HG03342 (cell line): ENCODE results near the gene CWC22.
A peak's percentile ranks its signal among the peaks of the same experiment; 100 is the strongest.
"Not testable (repeated sequence)": the region's sequence is repeated elsewhere in the genome, so short reads cannot be mapped to it uniquely, and the experiment has no call there.

Source experiments
- ATAC-seq: cut with Tn5 transposase; IDR thresholded peaks from one replicate; pipeline ENCODE4 v1.9.1; 2021; ENCODE audit warnings: mild to moderate bottlenecking, moderate library complexity; ENCODE audit not compliant: unreplicated experiment

The CWC22 gene

DNA sequence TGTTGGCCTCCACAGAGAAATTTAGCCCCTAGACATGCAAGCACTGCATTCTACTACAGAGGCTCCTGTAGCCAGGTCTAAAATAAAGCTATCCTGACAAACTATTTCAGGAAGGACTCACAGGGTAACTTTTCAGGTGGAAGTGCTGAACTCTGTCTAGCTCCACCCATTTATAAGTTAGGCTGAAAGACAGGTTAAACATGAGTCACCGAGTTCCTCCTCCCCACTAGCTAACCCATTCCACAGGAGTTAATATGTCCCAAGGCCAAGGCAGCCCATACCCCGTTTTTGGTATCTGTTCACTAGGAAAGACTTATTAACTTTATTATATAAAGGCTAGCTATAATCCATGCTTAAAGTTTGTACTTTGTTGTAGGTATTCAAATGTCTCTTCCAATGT lies 3.5 kb downstream of the CWC22 start:
- ATAC-seq, result no peak

DNA sequence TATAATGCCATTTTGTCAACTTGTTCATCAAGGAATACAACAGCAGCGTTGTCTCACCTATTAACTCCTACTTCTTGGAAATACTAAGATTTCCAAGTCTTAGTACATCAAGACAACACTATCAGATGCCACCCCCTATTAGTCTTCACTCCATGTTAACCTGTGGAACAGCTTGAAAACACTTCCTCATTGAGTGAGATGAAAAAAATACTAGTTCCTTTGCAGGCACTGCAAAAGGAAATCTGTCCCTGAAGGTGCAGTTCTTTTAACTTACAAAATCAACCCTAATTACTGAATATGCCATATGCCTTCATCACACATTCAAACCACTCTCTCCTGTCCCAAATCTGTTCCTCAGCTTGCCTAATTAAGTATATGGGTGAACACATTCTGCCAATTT lies 4.0 kb downstream of the CWC22 start:
- ATAC-seq, result no peak

DNA sequence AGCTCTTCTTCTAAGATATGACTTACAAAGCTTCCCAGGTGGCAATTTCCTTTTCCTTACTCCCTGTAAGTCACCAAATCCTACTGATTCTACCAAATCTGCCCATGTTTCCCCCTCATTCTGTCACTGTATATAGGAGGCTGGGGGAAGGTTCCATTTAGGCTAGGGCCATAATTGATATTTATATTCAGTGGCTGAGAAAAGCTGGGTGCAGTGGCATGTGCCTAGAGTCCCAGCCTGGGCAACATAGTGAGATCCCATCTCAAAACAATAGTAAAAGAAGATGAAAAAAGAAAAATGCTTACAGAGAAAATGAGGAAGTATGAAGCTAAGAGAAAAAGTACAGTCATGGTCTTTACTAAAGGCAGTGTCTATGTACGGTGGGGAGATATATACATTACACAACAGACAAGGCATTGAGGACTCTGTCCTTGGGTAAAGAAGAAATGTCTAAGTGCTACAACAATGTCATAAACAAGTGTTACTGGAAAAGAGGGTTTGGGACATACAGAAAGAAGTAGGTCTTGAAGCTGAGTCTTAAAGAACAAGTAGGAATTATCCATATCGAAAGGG lies 4.8 kb downstream of the CWC22 start:
- ATAC-seq, result no peak

DNA sequence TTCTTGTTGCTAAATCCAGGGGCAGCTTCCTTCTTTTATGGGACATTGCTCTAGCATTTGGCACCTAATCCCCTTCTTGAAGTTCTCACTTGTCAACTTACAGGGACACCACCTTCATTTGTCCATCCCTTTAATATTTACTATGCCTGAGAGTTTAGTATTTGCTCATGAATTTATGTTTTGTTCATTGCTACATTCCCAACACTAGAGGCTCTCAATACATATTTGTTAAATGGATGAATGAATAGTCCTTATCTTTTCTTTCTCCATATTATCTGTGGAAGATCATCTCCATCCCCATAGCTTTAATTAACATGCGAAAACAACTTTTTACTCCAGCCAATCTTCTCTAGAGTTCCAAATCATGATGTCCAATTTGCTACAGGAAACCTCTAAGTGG lies 5.4 kb downstream of the CWC22 start:
- ATAC-seq, result no peak

DNA sequence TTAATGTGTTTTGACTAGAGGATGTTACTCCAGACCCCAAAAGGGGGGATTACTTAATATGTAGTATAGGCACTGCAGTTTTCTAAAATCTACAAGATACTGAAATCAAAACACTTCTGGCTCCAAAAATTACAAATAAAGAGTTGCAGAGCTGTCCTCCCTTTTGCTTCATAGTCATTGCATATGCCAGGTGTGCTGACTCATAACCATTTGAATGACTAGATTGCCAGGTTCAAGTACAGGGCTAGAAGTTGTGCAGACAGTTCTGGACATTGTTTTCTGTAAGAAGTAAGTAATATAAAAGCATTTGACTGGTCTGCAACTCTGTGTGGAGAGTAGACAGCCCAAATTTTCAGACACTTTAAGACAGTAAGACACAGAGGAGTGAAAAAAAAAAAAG lies 6.7 kb downstream of the CWC22 start:
- ATAC-seq, result peak; percentile 45

DNA sequence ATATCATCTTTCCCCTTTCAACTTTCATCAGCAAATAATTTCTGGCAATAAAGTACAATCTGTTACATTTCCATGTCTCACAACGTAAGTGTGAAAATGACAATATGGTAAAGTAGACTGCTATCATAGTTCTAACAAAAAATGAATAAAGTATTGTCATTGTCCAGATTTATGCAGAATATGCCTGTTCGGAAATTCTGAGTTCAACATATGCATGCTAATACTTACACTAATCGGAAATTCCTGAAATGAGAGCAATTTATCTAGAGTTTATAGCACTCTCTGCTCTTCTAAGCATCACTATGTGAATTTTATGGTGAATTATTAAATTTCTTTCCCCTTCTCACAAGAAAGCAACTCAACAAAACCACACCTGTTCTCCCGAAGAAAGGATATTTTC lies 8.1 kb downstream of the CWC22 start:
- ATAC-seq, result no peak

DNA sequence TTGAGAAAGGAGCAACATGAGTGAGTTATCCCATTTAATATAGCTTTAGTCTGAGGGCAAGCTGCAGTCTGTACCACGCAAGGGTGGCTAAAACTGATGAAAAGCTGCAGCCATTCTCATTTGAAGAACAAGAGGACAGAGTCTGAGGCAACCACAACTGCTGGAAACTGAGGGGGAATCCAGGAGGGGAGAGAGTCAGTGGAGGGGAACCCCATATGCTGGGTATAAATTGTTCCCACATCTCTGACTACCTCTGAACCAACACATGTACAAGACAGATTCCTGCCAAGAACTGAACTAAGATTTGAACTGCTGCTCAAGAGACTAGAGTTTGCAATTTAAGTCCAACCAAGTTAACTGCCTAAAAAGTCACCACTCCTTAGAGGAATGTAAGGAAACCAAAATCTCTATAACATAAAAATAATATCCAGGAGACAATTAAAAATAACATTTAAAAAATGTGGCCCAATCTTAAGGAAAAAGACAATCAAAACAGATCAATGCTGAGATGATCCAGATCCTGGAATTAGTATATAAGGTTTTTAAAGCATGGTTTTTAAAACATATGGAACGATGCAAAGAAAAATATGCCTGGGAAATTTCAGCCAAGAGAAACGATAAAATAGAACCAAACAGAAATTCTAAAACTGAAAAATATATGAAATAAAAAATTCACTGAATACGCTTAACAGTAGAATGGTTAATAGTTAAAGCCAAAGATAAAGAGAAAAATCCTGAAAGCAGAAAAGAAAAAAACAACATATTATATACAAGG lies 11.2 kb downstream of the CWC22 start:
- ATAC-seq, result no peak

DNA sequence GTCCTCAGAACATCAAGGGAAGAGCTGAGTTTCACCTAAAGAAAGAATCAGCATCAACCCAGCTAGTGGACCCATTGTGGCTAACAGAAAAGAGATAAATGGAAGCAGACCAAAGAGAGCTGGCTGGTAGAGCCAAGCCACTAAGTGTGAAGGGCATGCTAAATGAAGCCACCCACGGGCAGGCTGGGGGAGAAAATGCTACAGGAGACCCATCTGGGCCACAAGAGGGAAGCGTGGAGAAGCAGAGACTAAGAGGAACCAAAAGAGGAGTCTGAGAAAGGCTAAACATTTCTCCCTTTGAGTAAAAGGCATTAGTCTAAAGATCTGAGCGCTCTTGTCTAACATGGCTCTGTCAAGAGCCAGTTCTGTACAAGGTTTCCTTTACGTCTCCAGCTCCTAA lies 15.8 kb downstream of the CWC22 start:
- no peak for ATAC-seq

DNA sequence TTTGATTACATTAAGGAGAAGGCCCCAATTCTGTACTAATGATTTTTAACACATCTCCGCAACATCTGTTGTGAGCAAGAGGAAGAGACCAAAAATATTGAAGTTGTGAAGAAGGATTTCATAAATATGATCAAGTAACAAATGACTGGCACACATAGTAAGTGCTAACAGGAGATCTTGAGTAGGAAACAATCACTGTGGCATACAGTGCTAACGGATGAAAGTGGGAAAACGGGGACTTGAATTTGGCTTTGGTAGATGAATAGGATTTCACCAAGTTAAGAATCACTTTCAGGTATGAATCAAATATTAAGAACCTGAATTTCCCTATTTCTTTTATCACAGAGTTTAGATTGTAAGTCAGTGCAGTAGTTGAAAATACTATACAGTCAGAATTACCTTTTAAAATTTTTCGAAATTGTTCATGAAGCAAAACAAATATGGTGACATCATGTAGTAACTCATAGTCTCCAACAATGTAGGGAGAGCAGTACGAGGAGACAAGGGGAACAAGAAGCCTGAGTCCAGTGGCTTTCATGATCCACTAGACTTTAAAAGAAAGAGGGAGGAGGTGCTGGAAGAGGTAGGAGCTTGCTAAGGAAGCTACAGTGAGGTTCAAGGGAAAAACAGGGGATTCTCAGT lies 16.3 kb downstream of the CWC22 start:
- ATAC-seq, result no peak

DNA sequence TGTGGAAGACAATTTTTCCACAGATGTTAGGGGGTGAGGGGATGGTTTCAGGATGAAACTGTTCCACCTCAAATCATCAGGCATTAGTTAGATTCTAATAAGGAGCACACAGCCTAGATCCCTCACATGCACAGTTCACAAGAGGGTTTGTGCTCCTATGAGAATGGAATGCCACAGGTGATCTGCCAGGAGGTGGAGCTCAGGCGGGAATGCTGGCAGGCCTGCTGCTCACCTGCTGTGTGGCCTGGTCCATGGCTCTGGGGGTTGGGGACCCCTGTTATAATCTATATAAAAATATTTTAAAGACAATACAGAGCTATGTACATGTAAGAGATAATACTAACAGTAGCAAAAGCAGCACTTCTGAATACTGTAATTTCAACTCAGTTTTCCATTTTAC lies 19.2 kb downstream of the CWC22 start:
- ATAC-seq, result no peak

DNA sequence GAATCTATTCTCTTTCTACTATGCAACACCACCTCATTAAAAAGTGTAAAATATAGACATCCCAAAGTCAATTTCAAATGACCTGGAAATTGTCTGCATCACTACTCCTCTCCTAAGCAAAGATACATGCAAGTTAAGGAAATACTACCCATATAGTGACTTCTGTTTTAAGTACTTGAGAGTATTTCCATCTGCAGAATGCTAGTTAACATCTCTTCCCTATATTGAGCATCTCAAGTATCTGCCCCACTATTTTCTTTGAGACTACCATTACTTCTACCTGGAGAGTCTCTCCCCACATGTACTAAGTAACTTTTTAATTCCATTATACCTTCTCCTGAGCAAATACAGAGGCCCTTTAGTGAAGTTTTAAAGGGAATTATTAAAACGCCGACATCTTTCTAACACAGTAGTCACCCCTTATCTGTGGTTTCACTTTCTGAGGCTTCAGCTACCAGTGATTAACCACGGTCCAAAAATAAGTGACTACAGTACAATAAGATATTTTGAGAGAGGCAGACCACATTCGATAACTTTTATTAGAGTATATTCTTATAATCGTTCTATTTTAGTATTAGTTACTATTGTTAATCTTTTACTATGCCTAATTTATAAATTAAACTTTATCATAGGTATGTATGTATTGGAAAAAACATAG lies 21.8 kb downstream of the CWC22 start:
- ATAC-seq, result peak; percentile 83

DNA sequence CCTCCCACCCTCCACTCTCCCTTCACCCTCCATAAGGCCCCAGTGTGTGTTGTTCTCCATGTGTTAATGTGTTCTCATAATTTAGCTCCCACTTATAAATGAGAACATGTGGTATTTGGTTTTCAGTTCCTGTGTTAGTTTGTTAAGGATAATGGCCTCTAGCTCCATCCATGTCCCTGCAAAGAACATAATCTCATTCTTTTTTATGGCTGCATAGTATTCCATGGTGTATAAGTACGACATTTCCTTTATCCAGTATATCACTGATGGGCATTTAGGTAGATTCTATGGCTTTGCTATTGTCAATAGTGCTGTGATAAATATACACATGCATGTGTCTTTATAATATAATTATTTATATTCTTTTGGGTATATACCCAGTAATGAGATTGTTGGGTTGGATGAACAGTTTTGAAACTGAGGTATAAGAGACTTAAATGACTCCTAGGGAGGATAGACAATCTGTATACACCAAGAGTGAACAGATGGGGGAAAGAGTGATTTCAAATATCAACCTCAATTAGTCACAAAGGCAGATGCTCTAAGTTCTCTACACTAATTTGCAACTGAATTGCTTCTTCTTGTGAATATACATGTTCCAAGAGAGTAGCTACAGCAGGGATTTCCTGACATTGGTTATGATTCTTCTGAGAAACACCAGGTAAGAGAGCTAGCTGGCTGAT lies 23.7 kb downstream of the CWC22 start:
- no peak for ATAC-seq

DNA sequence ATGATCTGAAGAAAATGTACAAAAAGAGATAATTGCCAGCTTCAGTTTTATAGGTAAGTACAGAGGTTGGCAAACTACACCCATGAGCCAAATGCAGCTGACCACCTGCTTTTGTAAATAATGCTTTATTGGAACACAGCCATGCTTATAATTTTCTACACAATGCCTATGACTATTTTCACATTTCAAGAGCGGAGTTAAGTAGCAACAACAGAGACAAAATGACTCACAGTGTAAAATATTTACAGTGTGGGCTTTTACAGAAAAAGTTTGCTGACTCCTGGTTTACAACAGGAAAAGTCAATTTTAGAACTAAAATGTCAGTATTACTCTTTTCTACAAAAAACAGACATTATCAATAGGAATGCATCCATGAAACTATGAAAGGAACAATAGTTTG lies 26.0 kb downstream of the CWC22 start:
- ATAC-seq, result no peak

DNA sequence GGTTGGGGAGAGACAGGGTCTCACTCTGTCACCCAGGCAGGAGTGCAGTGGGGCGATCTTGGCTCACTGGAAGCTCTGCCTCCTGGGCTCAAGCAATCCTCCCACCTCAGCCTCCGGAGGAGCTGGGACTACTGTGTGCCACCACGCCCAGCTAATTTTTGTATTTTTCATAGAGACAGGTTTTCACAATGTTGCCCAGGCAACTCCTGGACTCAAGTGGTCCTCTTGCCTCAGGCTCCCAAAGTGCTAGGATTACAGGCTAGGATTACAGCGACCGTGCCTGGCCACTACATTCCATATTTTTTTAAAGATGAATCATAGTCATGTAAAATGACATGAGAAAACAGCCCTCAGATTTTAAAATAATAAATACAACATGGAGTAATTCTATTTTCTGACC lies 32.3 kb downstream of the CWC22 start:
- ATAC-seq, result no peak

DNA sequence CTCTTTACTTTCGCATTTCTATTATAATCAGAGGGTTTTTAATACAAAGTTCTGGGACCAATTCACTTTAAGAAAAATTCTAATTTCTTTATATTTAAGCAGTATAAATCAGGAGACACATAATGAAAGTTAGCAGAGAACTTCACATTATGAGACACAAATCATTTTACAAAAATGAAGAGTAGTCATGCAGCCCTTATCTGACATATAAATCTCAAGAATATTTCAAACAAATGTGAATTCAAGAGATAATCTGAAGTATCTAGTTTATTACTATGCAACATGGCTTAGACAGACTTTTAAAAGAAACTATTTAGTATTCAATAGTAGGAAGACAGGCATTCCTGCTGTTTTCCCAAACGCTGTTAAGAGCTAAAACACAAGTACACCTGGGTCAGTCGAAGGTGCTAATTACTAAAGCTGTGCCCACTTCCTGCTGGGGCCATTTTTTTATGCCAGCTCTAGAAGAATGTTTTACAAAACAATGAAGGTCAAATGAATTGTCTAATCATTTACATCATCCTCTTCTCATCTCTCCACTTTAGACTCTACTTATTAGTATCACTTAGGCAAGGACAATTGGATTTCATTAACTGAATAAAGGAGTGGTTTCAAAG lies 40.2 kb downstream of the CWC22 start:
- no peak for ATAC-seq

DNA sequence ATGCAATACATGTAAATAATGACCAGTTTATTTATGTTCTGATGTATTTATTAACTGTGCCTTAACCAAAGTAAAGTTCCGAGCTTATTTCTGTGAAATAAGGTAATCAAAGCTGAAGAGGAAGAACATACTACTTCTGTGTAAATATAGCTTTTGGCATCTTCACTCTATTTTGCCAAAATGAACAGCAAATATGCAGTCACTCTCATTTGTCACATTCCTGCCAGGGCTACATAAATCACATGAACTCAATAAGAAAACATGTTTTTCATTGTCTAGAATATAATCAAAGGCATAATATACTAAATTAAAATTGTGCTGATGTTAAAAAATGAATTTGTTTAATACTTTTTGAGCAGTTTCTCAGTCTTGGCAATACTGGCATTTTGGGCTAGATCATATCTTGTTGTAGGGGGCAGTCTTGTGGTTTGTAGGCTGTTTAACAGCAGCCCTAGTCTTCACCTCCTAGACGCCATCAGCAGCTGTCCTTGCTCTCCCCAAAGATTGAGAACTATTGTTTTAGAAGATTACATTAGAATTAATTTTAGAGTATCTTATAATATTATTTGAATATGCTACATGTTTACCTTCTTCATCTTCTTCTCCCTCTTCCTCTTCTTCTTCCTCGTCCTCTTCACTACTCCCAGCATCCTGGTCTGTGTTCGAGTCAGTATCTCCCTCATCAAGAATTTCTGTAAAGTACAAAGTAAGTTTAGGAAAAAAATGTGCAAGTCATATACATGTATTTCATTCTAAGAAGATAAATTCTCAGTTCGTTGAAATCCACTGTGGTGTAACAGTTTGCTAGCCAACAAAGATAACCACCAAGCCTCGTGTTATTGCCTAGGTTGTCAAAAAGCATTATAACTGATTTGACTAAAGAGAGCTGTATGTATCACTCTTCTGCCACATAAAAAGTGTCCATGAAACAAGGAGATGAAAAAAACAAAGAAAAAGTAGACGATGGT lies 41.5 kb downstream of the CWC22 start:
- ATAC-seq, result no peak

DNA sequence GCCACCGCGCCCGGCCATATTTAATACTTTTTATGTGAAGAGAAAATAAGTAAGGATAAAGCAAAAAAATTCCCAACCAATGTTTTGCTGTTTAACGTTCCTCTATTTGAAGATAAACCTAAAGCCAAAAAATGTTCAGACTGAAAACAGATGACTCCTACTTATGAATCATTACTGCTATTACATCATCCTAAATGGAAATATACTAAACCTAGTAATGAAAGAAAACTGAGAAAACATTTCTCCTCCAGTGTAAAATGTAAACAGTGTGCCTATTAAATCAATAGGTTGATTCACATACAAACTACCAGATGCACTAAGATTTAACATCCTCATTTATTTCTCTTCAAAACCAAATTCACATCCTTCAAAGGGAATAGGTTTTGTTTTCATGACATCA lies 43.5 kb downstream of the CWC22 start:
- ATAC-seq, result no peak

DNA sequence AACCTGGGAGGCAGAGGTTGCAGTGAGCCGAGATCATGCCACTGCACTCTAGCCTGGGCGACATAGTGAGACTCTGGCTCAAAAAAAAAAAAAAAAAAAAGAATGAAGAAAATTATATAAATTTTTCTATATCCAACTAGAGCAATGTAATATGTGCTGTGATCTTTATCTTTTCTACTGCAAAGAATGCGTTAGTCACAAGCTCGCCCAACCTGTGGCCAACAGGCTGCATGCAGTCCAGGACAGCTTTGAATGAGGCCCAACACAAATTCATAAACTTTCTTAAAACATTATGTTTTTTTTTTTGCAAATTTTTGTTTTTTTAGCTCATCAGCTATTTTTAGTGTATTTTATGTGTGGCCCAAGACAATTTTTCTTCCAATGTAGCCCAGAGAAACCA lies 48.8 kb downstream of the CWC22 start:
- not testable (repeated sequence) for ATAC-seq

DNA sequence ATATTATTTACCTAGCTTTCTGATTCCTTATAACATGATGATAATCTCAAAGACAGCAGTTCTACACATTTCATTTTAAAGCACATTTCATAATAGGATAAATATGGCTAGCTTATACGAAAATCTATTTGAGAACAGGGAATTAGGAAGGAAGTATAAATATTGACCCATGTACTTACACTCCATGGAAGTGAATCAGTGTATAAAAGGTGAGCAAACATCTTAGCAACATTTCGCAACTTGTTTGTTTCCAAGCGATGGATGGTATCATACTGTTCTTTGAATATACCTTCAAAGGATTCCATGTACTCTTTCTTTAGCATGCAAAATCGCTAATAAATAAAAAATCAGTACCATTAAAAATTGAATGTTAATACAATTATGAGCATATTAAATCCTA lies 53.1 kb downstream of the CWC22 start:
- ATAC-seq, result no peak

DNA sequence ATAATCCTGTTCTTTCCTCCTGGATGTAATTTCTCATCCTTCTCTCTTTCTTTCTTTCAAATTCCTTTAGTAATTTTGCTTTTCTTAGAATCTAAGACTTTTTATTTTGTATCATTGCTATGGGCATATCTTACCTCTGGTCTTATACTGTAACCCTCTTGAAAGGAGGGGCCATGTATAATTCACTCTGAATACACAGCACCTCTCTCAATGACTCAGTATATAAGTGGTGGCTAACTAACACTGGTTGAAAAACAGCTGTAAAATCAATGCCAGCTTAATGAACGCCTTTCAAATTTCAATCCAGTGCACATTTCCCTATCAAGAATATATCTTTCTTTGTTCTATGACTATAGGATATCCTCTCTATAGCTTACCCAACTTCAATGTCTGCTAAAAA lies 53.7 kb downstream of the CWC22 start:
- no peak for ATAC-seq
